ENCODE results near the gene PCCA. TPM values are rescaled to one million over a fixed set of nuclear protein-coding genes. Genes with fewer than 3 reads are reported as not detected.

Gene PCCA
- polyA plus RNA-seq, 2 donors, result 11.1 to 15.2 TPM

DNA sequence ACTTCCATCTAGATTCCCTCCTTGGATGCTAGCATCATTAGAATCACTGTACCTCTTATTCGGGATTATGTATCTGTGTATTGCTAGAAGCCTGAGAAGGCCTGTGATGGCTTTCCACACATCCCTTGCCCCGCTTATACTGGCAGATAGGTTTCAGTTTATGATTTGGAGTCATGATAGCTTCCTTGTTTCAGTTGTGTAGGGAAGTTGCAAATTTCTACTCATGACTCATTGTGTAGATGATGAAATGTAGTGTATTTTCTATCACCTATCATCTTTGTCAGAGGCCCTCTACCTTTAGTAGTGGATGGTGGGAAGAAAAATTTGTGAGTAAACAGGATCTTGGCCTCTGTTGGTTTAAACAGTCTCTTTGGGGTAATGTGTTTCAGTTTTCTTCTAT, 334.5 kb downstream of the PCCA start:
- H3K27me3 ChIP-seq (ENCODE audit: control insufficient read depth in 1 of 2, insufficient read depth in 2 of 2, low read length in 2 of 2), result no peaks in the 10 kb centered on the region
- H3K9me3 ChIP-seq (ENCODE audit: control insufficient read depth in 2 of 2, insufficient read depth in 1 of 2, low read depth in 1 of 2, low read length in 1 of 2), result no peaks in the 10 kb centered on the region
- peaks cover 0 to 2% of the 10 kb centered on the region in 2 donors for H3K36me3 ChIP-seq (ENCODE audit: control insufficient read depth in 2 of 2, insufficient read depth in 2 of 2, low read length in 1 of 2)
- H3K27ac ChIP-seq (ENCODE audit: low read depth in 2 of 2, low read length in 1 of 2), result no peak overlapping the region
- 90 to 94% methylated on average over 2 of the region's 2 CpGs for WGBS, 2 donors
- no peak overlapping the region for H3K4me3 ChIP-seq (ENCODE audit: low read depth in 1 of 2, low read length in 2 of 2)
- H3K4me1 ChIP-seq (ENCODE audit: control insufficient read depth in 2 of 2, insufficient read depth in 2 of 2, low read length in 1 of 2), result no peaks in the 10 kb centered on the region

DNA sequence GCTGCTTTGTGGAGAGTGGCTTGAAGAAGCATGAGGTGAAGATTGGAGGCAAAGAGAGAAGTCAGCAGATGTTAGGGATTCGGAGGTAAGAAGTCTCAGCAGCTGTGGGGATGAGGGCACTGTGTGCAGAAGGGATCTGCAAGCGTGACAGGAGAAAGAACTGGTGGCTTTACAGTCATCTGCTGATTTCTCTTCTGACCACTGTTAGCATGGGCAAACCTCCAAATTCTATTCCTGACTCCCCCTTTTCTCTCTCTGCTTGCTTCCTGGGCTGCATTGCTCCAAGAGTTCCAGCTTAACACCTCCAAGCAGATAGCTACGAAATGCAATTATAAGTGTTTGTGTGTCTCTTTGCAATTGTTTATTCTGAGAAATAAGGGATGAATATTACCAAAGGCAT, 340.1 kb downstream of the PCCA start:
- H3K4me3 ChIP-seq (ENCODE audit: low read depth in 1 of 2, low read length in 2 of 2), result no peak overlapping the region
- H3K36me3 ChIP-seq (ENCODE audit: control insufficient read depth in 2 of 2, insufficient read depth in 2 of 2, low read length in 1 of 2), result peaks cover 0 to 2% of the 10 kb centered on the region in 2 donors
- H3K27ac ChIP-seq (ENCODE audit: low read depth in 2 of 2, low read length in 1 of 2), result no peak overlapping the region
- H3K9me3 ChIP-seq (ENCODE audit: control insufficient read depth in 2 of 2, insufficient read depth in 1 of 2, low read depth in 1 of 2, low read length in 1 of 2), result no peaks in the 10 kb centered on the region
- no peaks in the 10 kb centered on the region for H3K4me1 ChIP-seq (ENCODE audit: control insufficient read depth in 2 of 2, insufficient read depth in 2 of 2, low read length in 1 of 2)
- no peaks in the 10 kb centered on the region for H3K27me3 ChIP-seq (ENCODE audit: control insufficient read depth in 1 of 2, insufficient read depth in 2 of 2, low read length in 2 of 2)
- 93 to 95% methylated on average over 3 of the region's 3 CpGs for WGBS, 2 donors

DNA sequence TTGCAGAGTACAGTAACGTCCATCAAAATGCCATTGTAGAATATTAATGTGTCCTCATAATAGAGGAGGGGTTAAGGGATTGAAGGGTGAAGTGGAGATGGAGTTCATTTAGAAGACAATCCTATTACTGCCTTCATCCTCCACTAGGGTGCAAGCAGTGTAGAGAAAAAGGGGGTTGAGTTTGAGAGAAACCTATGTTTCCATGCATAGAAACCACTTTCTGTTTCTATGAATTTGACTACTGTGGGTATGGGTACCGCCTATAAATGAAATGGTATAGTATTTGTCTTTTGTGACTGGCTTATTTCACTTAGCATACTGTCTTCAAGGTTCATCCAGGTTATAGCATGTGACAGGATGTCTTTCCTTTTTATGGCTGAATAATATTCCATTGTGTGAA, 343.7 kb downstream of the PCCA start:
- Histone ChIP-seq H3K27ac (ENCODE audit: low read depth in 2 of 2, low read length in 1 of 2) (no peak overlapping the region), H3K9me3 (ENCODE audit: control insufficient read depth in 2 of 2, insufficient read depth in 1 of 2, low read depth in 1 of 2, low read length in 1 of 2) (no peaks in the 10 kb centered on the region), H3K4me1 (ENCODE audit: control insufficient read depth in 2 of 2, insufficient read depth in 2 of 2, low read length in 1 of 2) (no peaks in the 10 kb centered on the region), H3K36me3 (ENCODE audit: control insufficient read depth in 2 of 2, insufficient read depth in 2 of 2, low read length in 1 of 2) (no peaks in the 10 kb centered on the region), H3K27me3 (ENCODE audit: control insufficient read depth in 1 of 2, insufficient read depth in 2 of 2, low read length in 2 of 2) (no peaks in the 10 kb centered on the region), H3K4me3 (ENCODE audit: low read depth in 1 of 2, low read length in 2 of 2) (no peak overlapping the region)
- 94 to 96% methylated on average over 2 of the region's 2 CpGs for WGBS, 2 donors

DNA sequence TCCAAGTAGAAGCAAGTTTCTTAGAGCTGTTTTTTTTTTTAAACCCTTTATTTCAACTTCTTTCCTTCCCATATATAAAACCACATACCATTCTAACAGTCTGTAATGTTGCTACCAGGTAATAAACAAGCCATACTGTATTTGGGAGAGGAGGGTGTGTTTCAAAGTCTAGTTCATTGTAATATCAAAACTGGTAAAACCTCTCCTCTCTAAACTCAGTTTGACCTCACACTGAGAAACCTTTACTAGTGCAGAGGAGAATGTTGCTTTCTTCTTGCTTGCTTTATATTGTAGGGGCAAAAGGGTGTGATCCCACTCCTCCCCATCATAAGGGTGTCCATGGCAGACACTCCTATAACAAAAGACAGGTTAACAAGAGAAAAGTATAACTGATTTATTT, 344.6 kb downstream of the PCCA start:
- Histone ChIP-seq H3K36me3 (ENCODE audit: control insufficient read depth in 2 of 2, insufficient read depth in 2 of 2, low read length in 1 of 2) (no peaks in the 10 kb centered on the region), H3K4me1 (ENCODE audit: control insufficient read depth in 2 of 2, insufficient read depth in 2 of 2, low read length in 1 of 2) (no peaks in the 10 kb centered on the region), H3K27ac (ENCODE audit: low read depth in 2 of 2, low read length in 1 of 2) (peak overlapping the region; percentile 15 to 72), H3K4me3 (ENCODE audit: low read depth in 1 of 2, low read length in 2 of 2) (no peak overlapping the region), H3K27me3 (ENCODE audit: control insufficient read depth in 1 of 2, insufficient read depth in 2 of 2, low read length in 2 of 2) (no peaks in the 10 kb centered on the region), H3K9me3 (ENCODE audit: control insufficient read depth in 2 of 2, insufficient read depth in 1 of 2, low read depth in 1 of 2, low read length in 1 of 2) (no peaks in the 10 kb centered on the region)

DNA sequence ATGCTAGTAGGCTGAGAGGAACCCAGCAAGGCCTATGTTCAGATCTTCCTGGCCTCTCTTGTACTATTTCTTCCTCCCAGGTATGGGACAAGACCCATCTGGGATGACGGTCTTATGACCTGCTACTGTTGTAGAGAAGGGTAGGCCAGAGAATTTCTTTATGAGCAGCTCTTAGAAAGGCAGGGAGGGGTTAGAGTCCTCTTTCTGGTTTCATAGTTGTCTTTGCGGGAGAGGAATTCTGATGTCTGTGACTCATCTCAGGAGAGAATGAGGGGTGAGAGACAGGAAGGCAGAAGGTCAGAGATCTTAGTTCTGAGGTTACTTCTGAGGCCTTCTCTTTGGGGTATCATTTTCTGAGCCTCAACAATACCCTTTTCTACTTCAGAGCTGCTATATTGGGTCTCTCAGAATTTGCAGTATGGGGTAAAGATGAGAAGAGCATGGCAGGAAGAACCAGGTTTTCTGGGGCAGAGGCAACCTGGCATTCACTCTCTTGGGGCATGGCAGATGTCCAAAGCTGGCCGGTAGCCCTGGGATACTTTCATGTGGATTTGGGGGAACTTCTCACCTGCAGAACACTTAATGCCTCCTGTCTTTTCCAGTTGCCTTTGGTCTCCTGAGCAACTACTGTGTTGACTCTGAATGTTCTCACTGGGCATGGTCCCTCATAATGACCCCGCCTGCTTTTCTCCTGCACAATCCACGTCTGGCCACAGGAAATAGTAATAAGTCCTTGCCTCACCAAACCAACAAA, 345.3 kb downstream of the PCCA start:
- no peaks in the 10 kb centered on the region for H3K27me3 ChIP-seq (ENCODE audit: control insufficient read depth in 1 of 2, insufficient read depth in 2 of 2, low read length in 2 of 2)
- H3K36me3 ChIP-seq (ENCODE audit: control insufficient read depth in 2 of 2, insufficient read depth in 2 of 2, low read length in 1 of 2), result no peaks in the 10 kb centered on the region
- H3K4me1 ChIP-seq (ENCODE audit: control insufficient read depth in 2 of 2, insufficient read depth in 2 of 2, low read length in 1 of 2), result no peaks in the 10 kb centered on the region
- H3K4me3 ChIP-seq (ENCODE audit: low read depth in 1 of 2, low read length in 2 of 2), result no peak overlapping the region
- H3K9me3 ChIP-seq (ENCODE audit: control insufficient read depth in 2 of 2, insufficient read depth in 1 of 2, low read depth in 1 of 2, low read length in 1 of 2), result no peaks in the 10 kb centered on the region
- H3K27ac ChIP-seq (ENCODE audit: low read depth in 2 of 2, low read length in 1 of 2), result peak overlapping the region; percentile 72 to 83
- WGBS, 2 donors, result 74 to 75% methylated on average over 5 of the region's 5 CpGs

DNA sequence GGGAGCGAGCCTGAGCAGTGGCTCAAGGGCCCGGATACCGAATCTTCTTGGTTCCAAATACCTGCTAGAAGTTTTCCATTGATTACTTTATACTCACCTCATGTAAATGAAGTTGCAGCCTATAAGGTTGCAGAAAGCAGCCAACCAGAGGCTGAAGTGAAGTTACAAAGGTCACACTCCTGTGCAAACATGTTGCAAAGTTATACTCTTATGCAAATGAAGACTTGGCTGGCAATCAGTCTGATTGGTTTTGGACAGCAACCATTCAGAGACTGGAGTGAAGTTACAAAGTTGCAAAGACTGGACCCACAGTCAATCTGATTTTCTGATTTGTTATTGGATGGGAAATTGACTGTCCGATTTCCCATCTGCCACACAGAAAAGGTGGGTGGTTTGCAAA, 347.2 kb downstream of the PCCA start:
- no peak overlapping the region for H3K4me3 ChIP-seq (ENCODE audit: low read depth in 1 of 2, low read length in 2 of 2)
- no peaks in the 10 kb centered on the region for H3K9me3 ChIP-seq (ENCODE audit: control insufficient read depth in 2 of 2, insufficient read depth in 1 of 2, low read depth in 1 of 2, low read length in 1 of 2)
- no peaks in the 10 kb centered on the region for H3K36me3 ChIP-seq (ENCODE audit: control insufficient read depth in 2 of 2, insufficient read depth in 2 of 2, low read length in 1 of 2)
- H3K4me1 ChIP-seq (ENCODE audit: control insufficient read depth in 2 of 2, insufficient read depth in 2 of 2, low read length in 1 of 2), result no peaks in the 10 kb centered on the region
- WGBS, 2 donors, result 82 to 98% methylated on average over 4 of the region's 4 CpGs
- H3K27ac ChIP-seq (ENCODE audit: low read depth in 2 of 2, low read length in 1 of 2), result no peak overlapping the region
- no peaks in the 10 kb centered on the region for H3K27me3 ChIP-seq (ENCODE audit: control insufficient read depth in 1 of 2, insufficient read depth in 2 of 2, low read length in 2 of 2)

DNA sequence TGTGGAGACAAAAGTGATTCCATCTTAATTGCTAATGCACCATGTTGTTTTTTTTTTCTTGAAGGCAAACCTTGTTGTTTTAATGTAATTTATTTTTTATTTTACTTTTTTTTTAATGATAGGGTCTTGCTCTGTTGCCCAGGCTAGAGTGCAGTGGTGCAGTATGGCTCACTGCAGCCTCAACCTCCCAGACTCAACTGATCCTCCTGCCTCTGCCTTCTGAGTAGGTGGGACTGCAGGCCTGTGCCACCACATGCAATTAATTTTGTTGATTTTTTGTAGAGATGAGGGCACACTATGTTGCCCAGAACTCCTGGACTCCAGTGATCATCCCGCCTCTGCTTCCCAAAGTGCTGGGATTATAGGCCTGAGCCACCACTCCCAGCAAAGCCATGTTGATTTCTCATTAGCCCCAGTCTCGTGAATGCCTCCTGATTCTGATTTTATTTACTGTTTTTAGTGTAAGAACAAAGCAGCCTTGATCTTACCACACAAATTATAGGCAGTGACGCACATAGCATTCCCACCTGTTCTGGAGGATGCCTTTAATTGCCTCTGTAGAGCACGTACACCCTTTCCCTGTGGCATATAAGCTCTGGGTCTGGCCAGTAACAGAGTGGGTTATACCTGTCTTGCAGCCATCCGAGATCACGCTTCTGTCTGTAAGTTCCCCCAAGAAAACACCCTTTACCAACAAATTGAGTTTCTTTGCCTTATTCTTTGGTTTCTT, 349.3 kb downstream of the PCCA start:
- 97 to 98% methylated on average over 6 of the region's 6 CpGs for WGBS, 2 donors
- H3K27me3 ChIP-seq (ENCODE audit: control insufficient read depth in 1 of 2, insufficient read depth in 2 of 2, low read length in 2 of 2), result no peaks in the 10 kb centered on the region
- H3K4me1 ChIP-seq (ENCODE audit: control insufficient read depth in 2 of 2, insufficient read depth in 2 of 2, low read length in 1 of 2), result no peaks in the 10 kb centered on the region
- H3K4me3 ChIP-seq (ENCODE audit: low read depth in 1 of 2, low read length in 2 of 2), result no peak overlapping the region
- no peaks in the 10 kb centered on the region for H3K36me3 ChIP-seq (ENCODE audit: control insufficient read depth in 2 of 2, insufficient read depth in 2 of 2, low read length in 1 of 2)
- H3K9me3 ChIP-seq (ENCODE audit: control insufficient read depth in 2 of 2, insufficient read depth in 1 of 2, low read depth in 1 of 2, low read length in 1 of 2), result no peaks in the 10 kb centered on the region
- no peak overlapping the region for H3K27ac ChIP-seq (ENCODE audit: low read depth in 2 of 2, low read length in 1 of 2)

DNA sequence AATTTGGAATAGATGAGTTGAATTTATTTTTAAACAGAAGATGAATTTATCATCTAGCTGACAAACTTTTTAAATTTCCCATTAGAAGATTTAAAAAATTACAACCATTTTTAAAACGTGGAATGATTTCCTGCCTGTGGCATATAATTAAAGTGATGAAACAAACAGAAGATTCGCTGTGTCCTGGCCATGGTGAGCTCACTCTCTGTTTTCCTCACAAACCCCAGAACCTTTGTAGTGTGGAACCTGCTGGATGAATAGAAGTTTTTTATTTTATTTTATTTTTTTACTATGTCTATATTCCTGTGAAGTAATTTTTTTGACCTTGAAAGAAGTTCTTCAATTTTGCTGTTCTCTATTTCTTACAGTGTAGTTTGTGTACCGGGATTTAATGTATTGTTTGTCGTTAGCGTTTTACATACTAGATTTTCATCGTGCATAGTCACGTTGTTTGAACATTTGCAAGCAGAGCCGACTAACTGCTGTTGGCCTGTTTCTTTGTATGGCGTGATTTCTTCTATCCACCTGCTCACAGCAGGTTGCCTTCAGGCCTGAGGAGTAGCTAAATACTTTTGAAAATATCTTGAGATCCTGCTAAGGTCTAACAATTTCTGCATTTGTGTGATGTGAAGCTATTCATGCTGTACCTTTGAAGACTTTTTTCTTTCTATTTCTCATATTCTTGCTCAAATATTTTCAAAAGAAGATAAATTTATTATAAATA, 350.5 kb downstream of the PCCA start:
- no peak overlapping the region for H3K27ac ChIP-seq (ENCODE audit: low read depth in 2 of 2, low read length in 1 of 2)
- no peaks in the 10 kb centered on the region for H3K9me3 ChIP-seq (ENCODE audit: control insufficient read depth in 2 of 2, insufficient read depth in 1 of 2, low read depth in 1 of 2, low read length in 1 of 2)
- H3K4me1 ChIP-seq (ENCODE audit: control insufficient read depth in 2 of 2, insufficient read depth in 2 of 2, low read length in 1 of 2), result no peaks in the 10 kb centered on the region
- H3K27me3 ChIP-seq (ENCODE audit: control insufficient read depth in 1 of 2, insufficient read depth in 2 of 2, low read length in 2 of 2), result no peaks in the 10 kb centered on the region
- H3K4me3 ChIP-seq (ENCODE audit: low read depth in 1 of 2, low read length in 2 of 2), result no peak overlapping the region
- 85 to 86% methylated on average over 9 of the region's 9 CpGs for WGBS, 2 donors
- H3K36me3 ChIP-seq (ENCODE audit: control insufficient read depth in 2 of 2, insufficient read depth in 2 of 2, low read length in 1 of 2), result no peaks in the 10 kb centered on the region

DNA sequence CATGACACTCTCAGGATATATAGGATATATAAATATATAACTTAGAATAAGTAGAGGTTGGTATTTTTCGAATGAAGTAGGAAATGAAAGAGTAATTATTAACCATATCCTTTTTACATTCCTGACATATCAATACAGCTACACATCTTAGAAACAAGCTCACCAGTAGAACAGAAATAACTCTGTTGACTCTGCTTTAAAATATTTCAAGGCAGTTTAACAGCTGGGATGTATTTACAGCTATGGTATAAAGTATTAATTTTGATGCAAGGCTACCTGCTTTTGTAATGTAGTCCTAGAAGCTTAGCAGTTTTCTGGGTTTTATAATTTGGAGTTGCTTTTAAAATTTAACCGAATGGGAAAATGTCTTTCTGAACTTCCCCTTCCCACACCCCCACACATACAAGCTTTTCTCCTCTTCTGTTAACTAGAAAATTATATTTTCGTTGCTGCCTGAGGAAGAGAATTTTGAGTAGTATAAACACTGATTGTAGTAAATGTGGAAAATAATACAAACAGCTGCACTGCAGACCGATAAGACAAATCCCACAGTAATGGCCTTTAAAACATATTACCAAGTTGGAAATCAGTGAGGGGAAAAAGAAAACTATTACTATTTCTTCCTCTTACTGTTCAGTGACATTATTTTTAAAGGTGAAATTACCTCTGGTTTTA, 352.0 kb downstream of the PCCA start:
- Histone ChIP-seq H3K4me1 (ENCODE audit: control insufficient read depth in 2 of 2, insufficient read depth in 2 of 2, low read length in 1 of 2) (no peaks in the 10 kb centered on the region), H3K4me3 (ENCODE audit: low read depth in 1 of 2, low read length in 2 of 2) (no peak overlapping the region), H3K36me3 (ENCODE audit: control insufficient read depth in 2 of 2, insufficient read depth in 2 of 2, low read length in 1 of 2) (no peaks in the 10 kb centered on the region), H3K9me3 (ENCODE audit: control insufficient read depth in 2 of 2, insufficient read depth in 1 of 2, low read depth in 1 of 2, low read length in 1 of 2) (no peaks in the 10 kb centered on the region), H3K27ac (ENCODE audit: low read depth in 2 of 2, low read length in 1 of 2) (no peak overlapping the region), H3K27me3 (ENCODE audit: control insufficient read depth in 1 of 2, insufficient read depth in 2 of 2, low read length in 2 of 2) (no peaks in the 10 kb centered on the region)
- 48 to 61% methylated on average over 4 of the region's 4 CpGs for WGBS, 2 donors

Measured in esophagus (tissue), 2 donors.